Measurements from ENCODE around the gene SRGAP1.

DNA sequence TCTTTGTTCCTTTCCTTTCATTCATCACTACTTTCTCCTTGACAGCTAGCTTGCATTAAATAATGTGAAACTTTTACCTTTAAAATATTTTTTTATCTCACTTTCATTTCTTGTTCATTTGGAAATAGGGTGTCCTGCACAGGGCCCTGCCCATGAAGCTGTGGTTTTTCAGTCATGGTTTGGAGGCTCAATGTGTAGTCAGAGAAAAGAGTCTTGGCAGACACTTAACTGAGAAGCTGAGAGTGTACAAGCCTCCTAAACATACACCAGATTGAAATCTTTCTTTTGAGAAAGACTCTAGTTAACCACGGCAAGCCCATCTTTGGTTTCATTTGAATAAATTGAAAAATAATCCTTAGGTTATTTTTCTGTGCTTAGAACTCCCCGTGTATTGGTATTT is 303.4 kb downstream of the SRGAP1 start:
- TF ChIP-seq, protein P1, sequence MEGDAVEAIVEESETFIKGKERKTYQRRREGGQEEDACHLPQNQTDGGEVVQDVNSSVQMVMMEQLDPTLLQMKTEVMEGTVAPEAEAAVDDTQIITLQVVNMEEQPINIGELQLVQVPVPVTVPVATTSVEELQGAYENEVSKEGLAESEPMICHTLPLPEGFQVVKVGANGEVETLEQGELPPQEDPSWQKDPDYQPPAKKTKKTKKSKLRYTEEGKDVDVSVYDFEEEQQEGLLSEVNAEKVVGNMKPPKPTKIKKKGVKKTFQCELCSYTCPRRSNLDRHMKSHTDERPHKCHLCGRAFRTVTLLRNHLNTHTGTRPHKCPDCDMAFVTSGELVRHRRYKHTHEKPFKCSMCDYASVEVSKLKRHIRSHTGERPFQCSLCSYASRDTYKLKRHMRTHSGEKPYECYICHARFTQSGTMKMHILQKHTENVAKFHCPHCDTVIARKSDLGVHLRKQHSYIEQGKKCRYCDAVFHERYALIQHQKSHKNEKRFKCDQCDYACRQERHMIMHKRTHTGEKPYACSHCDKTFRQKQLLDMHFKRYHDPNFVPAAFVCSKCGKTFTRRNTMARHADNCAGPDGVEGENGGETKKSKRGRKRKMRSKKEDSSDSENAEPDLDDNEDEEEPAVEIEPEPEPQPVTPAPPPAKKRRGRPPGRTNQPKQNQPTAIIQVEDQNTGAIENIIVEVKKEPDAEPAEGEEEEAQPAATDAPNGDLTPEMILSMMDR (conservative IDR thresholded peaks at IDR 0.05) = no peak
- TF ChIP-seq ZFX (IDR thresholded peaks at IDR 0.05) = no peak

All from C4-2B (cell line).